Breast epithelium (tissue), 3 donors: ENCODE results near the gene MRC2.

ENCODE experiments used
- POLR2A ChIP-seq: fragments of 450-650 bp; IDR thresholded peaks from one replicate; pipeline ENCODE4 v1.6.1; 2016; ENCODE audit warnings: antibody characterized with exemption, mild to moderate bottlenecking, moderate library complexity
- POLR2AphosphoS5 ChIP-seq, 3 donors: sonication (generic); formaldehyde crosslinking; IDR thresholded peaks; one replicate each; pipeline ENCODE4 v1.6.1; 2017; ENCODE audit warnings: antibody characterized with exemption in 3 of 3
- TF ChIP-seq, protein P1 (sequence below), 3 donors: fragments of 450-650 bp; IDR thresholded peaks; one replicate each; pipeline ENCODE4 v1.5.1; 2016 to 2017; ENCODE audit warnings: antibody characterized with exemption in 3 of 3, mild to moderate bottlenecking in 3 of 3, moderate library complexity in 3 of 3

DNA sequence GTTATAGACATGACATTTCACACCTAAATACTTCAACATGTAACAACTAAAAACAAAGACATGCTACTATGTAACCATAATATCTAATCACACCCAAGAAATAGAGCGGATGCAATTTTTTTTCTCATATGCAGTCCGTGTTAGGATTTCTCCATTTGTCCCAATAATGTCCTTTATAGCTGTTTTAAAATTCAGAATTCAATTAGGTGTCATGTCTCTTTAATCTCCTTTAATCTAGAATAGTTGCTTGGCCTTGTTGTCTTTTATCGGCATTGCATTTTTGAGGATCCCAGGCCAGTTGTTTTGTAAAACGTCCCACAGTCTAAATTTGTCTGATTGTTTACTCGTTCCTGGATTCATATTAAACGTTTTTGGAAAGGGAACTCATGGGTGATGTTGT is 14.5 kb downstream of the MRC2 start:
- TF ChIP-seq, protein P1, sequence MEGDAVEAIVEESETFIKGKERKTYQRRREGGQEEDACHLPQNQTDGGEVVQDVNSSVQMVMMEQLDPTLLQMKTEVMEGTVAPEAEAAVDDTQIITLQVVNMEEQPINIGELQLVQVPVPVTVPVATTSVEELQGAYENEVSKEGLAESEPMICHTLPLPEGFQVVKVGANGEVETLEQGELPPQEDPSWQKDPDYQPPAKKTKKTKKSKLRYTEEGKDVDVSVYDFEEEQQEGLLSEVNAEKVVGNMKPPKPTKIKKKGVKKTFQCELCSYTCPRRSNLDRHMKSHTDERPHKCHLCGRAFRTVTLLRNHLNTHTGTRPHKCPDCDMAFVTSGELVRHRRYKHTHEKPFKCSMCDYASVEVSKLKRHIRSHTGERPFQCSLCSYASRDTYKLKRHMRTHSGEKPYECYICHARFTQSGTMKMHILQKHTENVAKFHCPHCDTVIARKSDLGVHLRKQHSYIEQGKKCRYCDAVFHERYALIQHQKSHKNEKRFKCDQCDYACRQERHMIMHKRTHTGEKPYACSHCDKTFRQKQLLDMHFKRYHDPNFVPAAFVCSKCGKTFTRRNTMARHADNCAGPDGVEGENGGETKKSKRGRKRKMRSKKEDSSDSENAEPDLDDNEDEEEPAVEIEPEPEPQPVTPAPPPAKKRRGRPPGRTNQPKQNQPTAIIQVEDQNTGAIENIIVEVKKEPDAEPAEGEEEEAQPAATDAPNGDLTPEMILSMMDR (IDR thresholded peaks at IDR 0.05): no peak
- TF ChIP-seq POLR2AphosphoS5 (IDR thresholded peaks at IDR 0.05) (no peak), POLR2A (no peak)
